IMR-90 (cell line): ENCODE data around the gene EBF4. TPM values are rescaled to one million over a fixed set of nuclear protein-coding genes. Genes with fewer than 3 reads are reported as not detected.

Experiments
- ATAC-seq: fragments of 200-7000 bp; cut with Tn5 transposase; 2 replicates; pipeline ENCODE4 v1.9.1; 2020; ENCODE audit warnings: low read depth, mild to moderate bottlenecking, moderate library complexity
- BruUV-seq: library from RNA; stranded (reverse); fragments of 400-500 nt; replicated peaks from 2 replicates; lab custom pipeline; 2021; lab: Mats Ljungman, UMichigan
- CTCF ChIA-PET: fragments of 300-600 bp; formaldehyde crosslinking; extraction: SDS; loops from one replicate; lab custom pipeline; 2021; ENCODE audit warnings: antibody characterized with exemption; lab: Yijun Ruan, JAX
- POLR2A ChIA-PET: fragments of 300-600 bp; sonication (Branson Sonifier 250); formaldehyde crosslinking; loops from one replicate; lab custom pipeline; 2022; ENCODE audit warnings: antibody characterized with exemption; ENCODE audit not compliant: unreplicated experiment; lab: Charles Lee
- DNase-seq: peaks from one replicate; pipeline ENCODE4 v3.0.0; 2013
- H2AFZ ChIP-seq: replicated peaks from 2 replicates; pipeline ENCODE3; 2013; ENCODE audit warnings: low read length, mild to moderate bottlenecking; ENCODE audit not compliant: poor library complexity
- H2AK5ac ChIP-seq: 2 replicates; pipeline ENCODE4 v1.6.1; 2013; ENCODE audit warnings: low read depth, low read length, inconsistent platforms
- H2AK9ac ChIP-seq: replicated peaks from 2 replicates; pipeline ENCODE3; 2013; ENCODE audit warnings: mild to moderate bottlenecking, low read depth, low read length, moderate library complexity; ENCODE audit not compliant: poor library complexity
- H2BK120ac ChIP-seq: 2 replicates; pipeline ENCODE4 v1.6.1; 2013; ENCODE audit warnings: low read depth, low read length, inconsistent platforms
- H2BK15ac ChIP-seq: 3 replicates; pipeline ENCODE4 v1.6.1; 2013; ENCODE audit warnings: low read depth, low read length, inconsistent platforms
- H2BK20ac ChIP-seq: 2 replicates; pipeline ENCODE4 v1.6.1; 2013; ENCODE audit warnings: low read depth, mild to moderate bottlenecking, inconsistent platforms, low read length, moderate library complexity
- H2BK5ac ChIP-seq: 2 replicates; pipeline ENCODE4 v1.6.1; 2013; ENCODE audit warnings: mild to moderate bottlenecking, low read depth, low read length, inconsistent platforms; ENCODE audit not compliant: poor library complexity, severe bottlenecking
- H3K14ac ChIP-seq: replicated peaks from 2 replicates; pipeline ENCODE4 v1.6.1; 2013; ENCODE audit warnings: low read depth, low read length, inconsistent platforms
- H3K18ac ChIP-seq: 2 replicates; pipeline ENCODE4 v1.6.1; 2013; ENCODE audit warnings: low read depth, low read length, control low read depth
- H3K23ac ChIP-seq: 2 replicates; pipeline ENCODE4 v1.6.1; 2013; ENCODE audit warnings: low read depth, low read length, inconsistent platforms
- H3K27ac ChIP-seq: 2 replicates; pipeline ENCODE4 v1.5.1; 2013; ENCODE audit warnings: mild to moderate bottlenecking, control low read depth, low read length; ENCODE audit not compliant: insufficient read depth
- H3K27me3 ChIP-seq: 2 replicates; pipeline ENCODE4 v1.6.1; 2013; ENCODE audit warnings: low read length; ENCODE audit not compliant: control insufficient read depth, insufficient read depth
- H3K36me3 ChIP-seq: 2 replicates; pipeline ENCODE4 v1.6.1; 2013; ENCODE audit warnings: low read length, mixed read lengths; ENCODE audit not compliant: control insufficient read depth, insufficient read depth
- H3K4ac ChIP-seq: 2 replicates; pipeline ENCODE4 v1.6.1; 2013; ENCODE audit warnings: low read depth, low read length, inconsistent platforms
- H3K4me1 ChIP-seq: 2 replicates; pipeline ENCODE4 v1.6.1; 2013; ENCODE audit warnings: low read length, mixed read lengths; ENCODE audit not compliant: control insufficient read depth, insufficient read depth
- H3K4me2 ChIP-seq: 2 replicates; pipeline ENCODE4 v1.6.1; 2013; ENCODE audit warnings: low read depth, mild to moderate bottlenecking, control low read depth, low read length, moderate library complexity
- H3K4me3 ChIP-seq: 2 replicates; pipeline ENCODE4 v1.5.1; 2013; ENCODE audit warnings: low read depth, mild to moderate bottlenecking, control low read depth, low read length, moderate library complexity; ENCODE audit not compliant: insufficient read depth
- H3K56ac ChIP-seq: 2 replicates; pipeline ENCODE4 v1.6.1; 2013; ENCODE audit warnings: low read length, inconsistent platforms; ENCODE audit not compliant: insufficient read depth; ENCODE audit errors: extremely low read depth
- H3K79me1 ChIP-seq, 2 experiments: 2 replicates each; pipeline ENCODE4 v1.6.1; 2013; ENCODE audit warnings: low read length in 2 of 2, inconsistent platforms in 1 of 2, low read depth in 1 of 2
- H3K9ac ChIP-seq: 2 replicates; pipeline ENCODE4 v1.6.1; 2013; ENCODE audit warnings: low read depth, low read length, control low read depth
- H3K9me1 ChIP-seq: 2 replicates; pipeline ENCODE4 v1.6.1; 2013; ENCODE audit warnings: low read length, inconsistent platforms; ENCODE audit not compliant: insufficient read depth
- H3K9me3 ChIP-seq: 2 replicates; pipeline ENCODE4 v1.6.1; 2013; ENCODE audit warnings: low read length; ENCODE audit not compliant: control insufficient read depth, insufficient read depth
- H4K20me1 ChIP-seq: 2 replicates; pipeline ENCODE4 v1.6.1; 2013; ENCODE audit warnings: low read length, inconsistent platforms; ENCODE audit not compliant: insufficient read depth
- H4K5ac ChIP-seq: 2 replicates; pipeline ENCODE4 v1.6.1; 2013; ENCODE audit warnings: mild to moderate bottlenecking, low read depth, low read length, control low read depth
- H4K8ac ChIP-seq, 2 experiments: 2 replicates each; pipeline ENCODE4 v1.6.1; 2013; ENCODE audit warnings: low read depth in 2 of 2, low read length in 2 of 2, control low read depth in 1 of 2, inconsistent platforms in 1 of 2
- H4K91ac ChIP-seq: 2 replicates; pipeline ENCODE4 v1.6.1; 2013; ENCODE audit warnings: low read depth, low read length, inconsistent platforms; ENCODE audit not compliant: insufficient read depth
- BHLHE40 ChIP-seq: fragments of 150-350 bp; IDR thresholded peaks from 2 replicates; pipeline ENCODE4 v1.6.1; 2016; ENCODE audit warnings: mild to moderate bottlenecking, low read depth, low read length
- CHD1 ChIP-seq: IDR thresholded peaks from 2 replicates; pipeline ENCODE4 v1.6.1; 2012; ENCODE audit warnings: low read depth, low read length, improper control_type of control experiment
- ELK1 ChIP-seq: fragments of 150-350 bp; IDR thresholded peaks from 2 replicates; pipeline ENCODE4 v1.6.1; 2016; ENCODE audit warnings: low read depth, mild to moderate bottlenecking, low read length, moderate library complexity, borderline replicate concordance
- FOS ChIP-seq: fragments of 150-350 bp; IDR thresholded peaks from 2 replicates; pipeline ENCODE4 v1.6.1; 2016; ENCODE audit warnings: low read depth, low read length
- MAFK ChIP-seq: IDR thresholded peaks from 2 replicates; pipeline ENCODE4 v1.6.1; 2012; ENCODE audit warnings: low read depth, low read length, improper control_type of control experiment
- MAZ ChIP-seq: IDR thresholded peaks from 2 replicates; pipeline ENCODE4 v1.6.1; 2012; ENCODE audit warnings: low read depth, mild to moderate bottlenecking, low read length, improper control_type of control experiment, moderate library complexity, borderline replicate concordance
- MXI1 ChIP-seq: IDR thresholded peaks from 2 replicates; pipeline ENCODE4 v1.6.1; 2012; ENCODE audit warnings: low read depth, mild to moderate bottlenecking, low read length, moderate library complexity, borderline replicate concordance
- RCOR1 ChIP-seq: IDR thresholded peaks from 2 replicates; pipeline ENCODE4 v1.6.1; 2012; ENCODE audit warnings: mild to moderate bottlenecking, low read length, improper control_type of control experiment; ENCODE audit not compliant: insufficient replicate concordance
- SMC3 ChIP-seq: fragments of 150-350 bp; IDR thresholded peaks from 2 replicates; pipeline ENCODE4 v1.6.1; 2016; ENCODE audit warnings: low read depth, mild to moderate bottlenecking, antibody characterized with exemption, low read length, moderate library complexity
- WGBS, 2 experiments: methylation state at CpG; one replicate each; pipeline versions ENCODE4 v1.1.5 to v1.1.7; 2013; ENCODE audit warnings: missing lambda C conversion rate in 2 of 2; ENCODE audit not compliant: insufficient read length in 1 of 2; ENCODE audit errors: extremely low coverage in 2 of 2; 5-methylcytosine and 5-hydroxymethylcytosine counted together
- dilution Hi-C: fragments of 300-500 bp; cut with HindIII; formaldehyde crosslinking; loops from one replicate; pipeline ENCODE4 v1.14.3; 2018; ENCODE audit warnings: low sequenced_read_pairs; ENCODE audit not compliant: unreplicated experiment
- in situ Hi-C: fragments of 300-500 bp; cut with MboI; formaldehyde crosslinking; loops from 3 replicates; pipeline ENCODE4 v1.14.3; 2019; ENCODE audit warnings: low sequenced_read_pairs, inconsistent platforms, mixed read lengths
- intact Hi-C: fragments of 100-400 bp; cut with micrococcal nuclease; formaldehyde crosslinking; loops from 2 replicates; pipeline ENCODE4 v1.10.0; 2022
- polyA plus RNA-seq, 3 experiments: library from polyadenylated mRNA; depleted of rRNA; stranded (reverse); fragments of >200 nt; gene quantifications; 2 replicates each; pipeline ENCODE4 v1.2.3, GENCODE V29; 2012; ENCODE audit warnings: low replicate concordance in 1 of 3
- total RNA-seq: library from RNA; depleted of rRNA; stranded (reverse); fragments of >200 nt; gene quantifications from 2 replicates; pipeline ENCODE4 v1.2.3, GENCODE V29; 2012

EBF4 gene
- total and polyA plus RNA-seq, 2 of the 4 experiments (the other 2 are of a cell fraction): 0.18 to 1.1 TPM

GRCh38 chr20:2754424-2754823 lies 61.8 kb downstream of the EBF4 start:
- in situ Hi-C loops: loop anchor here (5.0 to 10.0 kb wide), 2 partner anchors 98 to 240 kb away; no protein-coding TSS in a partner anchor
- ATAC-seq: 0 out of 2 replicates have a peak, but pooled peaks have one; percentile 15
- no peak overlapping the region for H3K27ac ChIP-seq

More at GRCh38 chr20:2754424-2754823, 61.8 kb downstream of the EBF4 start:
- Histone ChIP-seq H3K4me1 (peaks cover 8% of the 10 kb centered on the region; the same call in 1 of the 2 replicates), H4K8ac (no peak overlapping the region), H4K5ac (no peak overlapping the region), H3K4ac (no peak overlapping the region), H3K14ac (no peak overlapping the region), H3K27me3 (peaks cover 51% of the 10 kb centered on the region), H3K4me3 (no peak overlapping the region), H3K79me1 (no peaks in the 10 kb centered on the region), H3K9me3 (no peaks in the 10 kb centered on the region), H2AK5ac (no peak overlapping the region), H2BK5ac (no peak overlapping the region), H3K23ac (no peak overlapping the region), H3K36me3 (no peaks in the 10 kb centered on the region), H4K91ac (no peak overlapping the region), H2AFZ (no peak overlapping the region), H2BK120ac (no peak overlapping the region), H2AK9ac (no peak overlapping the region), H3K9ac (no peak overlapping the region), H4K20me1 (no peaks in the 10 kb centered on the region), H2BK20ac (no peak overlapping the region), H3K4me2 (no peak overlapping the region; the same call in 1 of the 2 replicates), H3K9me1 (no peaks in the 10 kb centered on the region), H2BK15ac (no peak overlapping the region), H3K56ac (no peak overlapping the region), H3K18ac (no peak overlapping the region)
- dilution Hi-C loops: no loop called here
- no TSS peak for BruUV-seq
- no peak for DNase-seq
- CTCF ChIA-PET: interaction anchor here (0.8 to 1.4 kb wide), 3 partner anchors 98 to 246 kb away, joined by 4 to 6 read pairs (median 6); no protein-coding TSS in a partner anchor
- no CpG with 5 or more reads among the region's 2 CpGs for WGBS, 2 experiments
- POLR2A ChIA-PET: no interaction called here
- intact Hi-C loops: no loop called here
- TF ChIP-seq CHD1 (no peak), SMC3 (no peak), FOS (no peak), MXI1 (no peak), ELK1 (no peak), RCOR1 (no peak), MAFK (no peak), MAZ (no peak), BHLHE40 (no peak)
